Ishikawa (cell line): ENCODE measurements around the gene FAM163A.

Experiments
- CEBPB ChIP-seq: IDR thresholded peaks from 2 replicates; pipeline ENCODE4 v1.6.1; 2012
- CREB1 ChIP-seq: IDR thresholded peaks from 2 replicates; pipeline ENCODE4 v1.6.1; 2012; ENCODE audit warnings: low read depth
- EGR1 ChIP-seq: IDR thresholded peaks from 2 replicates; pipeline ENCODE4 v1.6.1; 2012
- EP300 ChIP-seq: IDR thresholded peaks from 2 replicates; pipeline ENCODE4 v1.6.1; 2012; ENCODE audit warnings: borderline replicate concordance
- FOXM1 ChIP-seq: IDR thresholded peaks from 2 replicates; pipeline ENCODE4 v1.6.1; 2012; ENCODE audit warnings: low read depth, borderline replicate concordance
- NFIC ChIP-seq: IDR thresholded peaks from 2 replicates; pipeline ENCODE4 v1.6.1; 2012
- RAD21 ChIP-seq: IDR thresholded peaks from 2 replicates; pipeline ENCODE4 v1.6.1; 2012; ENCODE audit warnings: low read depth
- TAF1 ChIP-seq: IDR thresholded peaks from 2 replicates; pipeline ENCODE4 v1.6.1; 2012; ENCODE audit warnings: low read depth, mild to moderate bottlenecking
- TCF12 ChIP-seq: IDR thresholded peaks from 2 replicates; pipeline ENCODE4 v1.6.1; 2012; ENCODE audit warnings: low read depth
- TEAD4 ChIP-seq: IDR thresholded peaks from 2 replicates; pipeline ENCODE4 v1.6.1; 2012
- YY1 ChIP-seq: IDR thresholded peaks from 2 replicates; pipeline ENCODE4 v1.6.1; 2012; ENCODE audit warnings: low read depth
- ZBTB7A ChIP-seq: IDR thresholded peaks from 2 replicates; pipeline ENCODE4 v1.6.1; 2012; ENCODE audit warnings: low read depth
- TF ChIP-seq, protein P1 (sequence below): IDR thresholded peaks from 2 replicates; pipeline ENCODE4 v1.6.1; 2012
- TF ChIP-seq, protein P2 (sequence below): IDR thresholded peaks from 2 replicates; pipeline ENCODE4 v1.6.1; 2012; ENCODE audit warnings: low read depth, mild to moderate bottlenecking
- TF ChIP-seq, protein P3 (sequence below): IDR thresholded peaks from 2 replicates; pipeline ENCODE4 v1.6.1; 2012

Gene FAM163A

DNA sequence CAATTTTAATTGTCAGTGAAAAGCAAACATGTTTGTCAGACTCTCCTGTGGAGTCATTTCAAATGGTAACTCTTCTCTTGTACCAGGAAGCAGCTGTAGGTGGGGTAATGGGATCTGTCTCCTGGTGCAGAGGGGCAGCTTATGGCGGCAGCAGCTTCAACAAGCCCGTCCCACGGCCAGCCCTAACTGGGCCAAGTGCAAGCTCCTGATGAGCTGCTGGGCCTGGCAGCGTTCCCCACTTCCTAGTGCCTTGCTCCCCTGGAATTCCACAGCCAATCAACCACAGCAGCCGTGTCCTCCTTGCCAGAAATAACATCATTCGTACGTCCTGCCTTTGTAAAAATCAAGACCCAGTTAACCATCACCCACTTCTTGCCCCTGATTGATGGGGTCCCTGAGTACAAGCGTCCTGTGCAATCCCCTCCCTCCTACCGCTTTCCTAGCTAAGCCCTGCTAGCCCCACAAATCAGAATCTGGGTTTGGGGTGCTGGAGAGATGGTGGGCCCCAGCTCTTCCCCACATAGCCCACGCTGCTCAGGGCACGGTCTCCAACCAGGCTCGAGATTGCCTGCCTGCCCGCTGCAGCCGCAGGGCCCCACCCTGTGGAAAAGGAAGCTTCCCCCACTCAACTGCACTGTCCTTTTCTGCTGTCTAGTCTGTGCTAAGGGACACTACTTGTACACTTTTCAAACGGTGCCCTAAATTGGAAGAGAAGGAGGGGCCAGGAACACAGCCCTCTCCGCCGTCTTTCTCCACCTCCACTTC lies 73.3 kb downstream of the FAM163A start:
- TF ChIP-seq NFIC = peak; percentile 44
- no peak for TF ChIP-seq CREB1
- no peak for TF ChIP-seq RAD21
- no peak for TF ChIP-seq CEBPB
- TF ChIP-seq EP300 = no peak
- no peak for TF ChIP-seq TCF12
- peak; percentile 49 for TF ChIP-seq TEAD4

GRCh38 chr1:179817056-179817455 lies 74.0 kb downstream of the FAM163A start:
- no peak for TF ChIP-seq FOXM1
- TF ChIP-seq TAF1 = no peak
- no peak for TF ChIP-seq YY1
- TF ChIP-seq EP300 = no peak
- no peak for TF ChIP-seq TCF12
- no peak for TF ChIP-seq ZBTB7A
- TF ChIP-seq CEBPB = no peak
- TF ChIP-seq, protein P1, sequence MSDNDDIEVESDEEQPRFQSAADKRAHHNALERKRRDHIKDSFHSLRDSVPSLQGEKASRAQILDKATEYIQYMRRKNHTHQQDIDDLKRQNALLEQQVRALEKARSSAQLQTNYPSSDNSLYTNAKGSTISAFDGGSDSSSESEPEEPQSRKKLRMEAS = no peak

GRCh38 chr1:179817789-179818188 lies 74.7 kb downstream of the FAM163A start:
- TF ChIP-seq, protein P1 = no peak
- TF ChIP-seq YY1 = no peak
- TF ChIP-seq NFIC = no peak
- no peak for TF ChIP-seq FOXM1
- TF ChIP-seq TEAD4 = no peak
- TF ChIP-seq CREB1 = no peak
- no peak for TF ChIP-seq RAD21
- TF ChIP-seq TCF12 = no peak
- TF ChIP-seq ZBTB7A = no peak
- no peak for TF ChIP-seq TAF1
- TF ChIP-seq EP300 = no peak
- TF ChIP-seq, protein P2, sequence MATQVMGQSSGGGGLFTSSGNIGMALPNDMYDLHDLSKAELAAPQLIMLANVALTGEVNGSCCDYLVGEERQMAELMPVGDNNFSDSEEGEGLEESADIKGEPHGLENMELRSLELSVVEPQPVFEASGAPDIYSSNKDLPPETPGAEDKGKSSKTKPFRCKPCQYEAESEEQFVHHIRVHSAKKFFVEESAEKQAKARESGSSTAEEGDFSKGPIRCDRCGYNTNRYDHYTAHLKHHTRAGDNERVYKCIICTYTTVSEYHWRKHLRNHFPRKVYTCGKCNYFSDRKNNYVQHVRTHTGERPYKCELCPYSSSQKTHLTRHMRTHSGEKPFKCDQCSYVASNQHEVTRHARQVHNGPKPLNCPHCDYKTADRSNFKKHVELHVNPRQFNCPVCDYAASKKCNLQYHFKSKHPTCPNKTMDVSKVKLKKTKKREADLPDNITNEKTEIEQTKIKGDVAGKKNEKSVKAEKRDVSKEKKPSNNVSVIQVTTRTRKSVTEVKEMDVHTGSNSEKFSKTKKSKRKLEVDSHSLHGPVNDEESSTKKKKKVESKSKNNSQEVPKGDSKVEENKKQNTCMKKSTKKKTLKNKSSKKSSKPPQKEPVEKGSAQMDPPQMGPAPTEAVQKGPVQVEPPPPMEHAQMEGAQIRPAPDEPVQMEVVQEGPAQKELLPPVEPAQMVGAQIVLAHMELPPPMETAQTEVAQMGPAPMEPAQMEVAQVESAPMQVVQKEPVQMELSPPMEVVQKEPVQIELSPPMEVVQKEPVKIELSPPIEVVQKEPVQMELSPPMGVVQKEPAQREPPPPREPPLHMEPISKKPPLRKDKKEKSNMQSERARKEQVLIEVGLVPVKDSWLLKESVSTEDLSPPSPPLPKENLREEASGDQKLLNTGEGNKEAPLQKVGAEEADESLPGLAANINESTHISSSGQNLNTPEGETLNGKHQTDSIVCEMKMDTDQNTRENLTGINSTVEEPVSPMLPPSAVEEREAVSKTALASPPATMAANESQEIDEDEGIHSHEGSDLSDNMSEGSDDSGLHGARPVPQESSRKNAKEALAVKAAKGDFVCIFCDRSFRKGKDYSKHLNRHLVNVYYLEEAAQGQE = no peak
- TF ChIP-seq EGR1 = no peak
- no peak for TF ChIP-seq CEBPB
- TF ChIP-seq, protein P3, sequence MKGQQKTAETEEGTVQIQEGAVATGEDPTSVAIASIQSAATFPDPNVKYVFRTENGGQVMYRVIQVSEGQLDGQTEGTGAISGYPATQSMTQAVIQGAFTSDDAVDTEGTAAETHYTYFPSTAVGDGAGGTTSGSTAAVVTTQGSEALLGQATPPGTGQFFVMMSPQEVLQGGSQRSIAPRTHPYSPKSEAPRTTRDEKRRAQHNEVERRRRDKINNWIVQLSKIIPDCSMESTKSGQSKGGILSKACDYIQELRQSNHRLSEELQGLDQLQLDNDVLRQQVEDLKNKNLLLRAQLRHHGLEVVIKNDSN = no peak

DNA sequence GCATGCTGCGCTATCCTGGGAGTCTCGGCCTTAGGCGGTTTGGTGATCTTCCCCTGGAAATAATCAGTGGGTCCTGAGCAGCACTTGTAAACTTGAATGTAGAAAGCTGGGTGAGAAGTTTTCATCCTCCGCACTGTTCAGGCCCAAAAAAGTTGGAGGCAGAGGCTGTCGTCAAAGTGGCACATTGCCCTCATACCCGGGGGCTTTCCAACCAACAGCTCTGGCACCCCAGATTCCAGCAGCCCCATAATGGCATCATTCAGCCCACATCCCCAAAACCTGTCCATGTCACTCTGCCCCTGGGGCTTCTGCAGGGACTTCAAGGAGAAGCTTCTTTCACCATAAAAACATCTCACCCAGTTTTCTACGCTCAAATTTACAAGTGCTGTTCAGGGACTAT lies 75.2 kb downstream of the FAM163A start:
- no peak for TF ChIP-seq TEAD4
- no peak for TF ChIP-seq EP300
- TF ChIP-seq TAF1 = no peak
- no peak for TF ChIP-seq YY1
- TF ChIP-seq, protein P2 = no peak
- TF ChIP-seq RAD21 = no peak
- TF ChIP-seq CREB1 = no peak
- TF ChIP-seq CEBPB = no peak
- TF ChIP-seq ZBTB7A = no peak

DNA sequence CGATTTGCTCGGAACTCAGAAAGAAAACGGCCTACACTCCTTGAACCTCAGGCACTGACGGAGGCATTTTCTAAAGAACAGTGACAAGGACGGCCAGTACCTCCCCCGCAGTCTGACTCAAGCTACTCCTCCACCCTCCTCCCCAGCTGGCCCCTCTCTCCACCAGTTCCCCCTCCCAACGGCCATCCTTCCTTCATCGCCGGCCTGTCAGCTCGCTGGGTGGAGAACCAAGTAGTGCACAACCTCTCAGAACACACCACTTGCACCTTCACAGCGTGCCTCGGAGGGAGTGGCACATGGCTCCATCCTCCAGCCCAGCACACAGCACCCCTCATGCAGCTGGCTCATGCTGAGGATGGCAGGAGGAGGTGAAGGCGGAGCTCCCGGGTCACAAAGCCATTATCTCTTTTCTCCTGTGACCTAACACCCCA lies 75.7 kb downstream of the FAM163A start:
- TF ChIP-seq TEAD4 (no peak), NFIC (no peak)

- TF ChIP-seq CREB1 (no peak), RAD21 (no peak), CEBPB (no peak), EP300 (no peak), TCF12 (no peak), EGR1 (no peak), ZBTB7A (no peak), FOXM1 (no peak), TAF1 (no peak)
- TF ChIP-seq, protein P3 = no peak
- TF ChIP-seq, protein P2 = no peak
Observed at GRCh38 chr1:179820226-179820970, 77.3 kb downstream of the FAM163A start.
